ENCODE results near the gene PHLDB3.
"Not testable (repeated sequence)": the region's sequence is repeated elsewhere in the genome, so short reads cannot be mapped to it uniquely, and the experiment has no call there.

The PHLDB3 gene

GRCh38 chr19:43527860-43528622, 23.5 kb upstream of the PHLDB3 start:
- Histone ChIP-seq H3K9ac (ENCODE audit: low read depth in 1 of 2, low read length in 2 of 2) (no peak overlapping the region), H3K36me3 (ENCODE audit: control insufficient read depth in 1 of 2, insufficient read depth in 2 of 2, low read length in 2 of 2) (peaks cover 0 to 1% of the 10 kb centered on the region in 2 donors), H3K4me1 (ENCODE audit: control insufficient read depth in 1 of 2, insufficient read depth in 2 of 2, low read length in 2 of 2) (peaks cover 21 to 28% of the 10 kb centered on the region in 2 donors), H3K9me3 (ENCODE audit: control insufficient read depth in 1 of 2, low read length in 2 of 2) (no peaks in the 10 kb centered on the region), H3K27ac (ENCODE audit: low read depth, low read length) (peak overlapping the region; percentile 10), H3K27me3 (ENCODE audit: control insufficient read depth in 1 of 2, insufficient read depth in 2 of 2, low read length in 2 of 2) (no peaks in the 10 kb centered on the region), H3K4me3 (ENCODE audit: low read depth in 1 of 2, low read length in 2 of 2) (peak overlapping the region; percentile 8 to 91)

- Histone ChIP-seq H3K4me1 (ENCODE audit: control insufficient read depth in 1 of 2, insufficient read depth in 2 of 2, low read length in 2 of 2) (peaks cover 14 to 22% of the 10 kb centered on the region in 2 donors), H3K27me3 (ENCODE audit: control insufficient read depth in 1 of 2, insufficient read depth in 2 of 2, low read length in 2 of 2) (no peaks in the 10 kb centered on the region), H3K9ac (ENCODE audit: low read depth in 1 of 2, low read length in 2 of 2) (peak within 1 kb of the TSS; percentile 58 to 89), H3K27ac (ENCODE audit: low read depth, low read length) (peak within 1 kb of the TSS; percentile 73), H3K4me3 (ENCODE audit: low read depth in 1 of 2, low read length in 2 of 2) (peak within 1 kb of the TSS; percentile 91 to 97), H3K9me3 (ENCODE audit: control insufficient read depth in 1 of 2, low read length in 2 of 2) (no peaks in the 10 kb centered on the region), H3K36me3 (ENCODE audit: control insufficient read depth in 1 of 2, insufficient read depth in 2 of 2, low read length in 2 of 2) (peaks cover 0 to 6% of the 10 kb centered on the region in 2 donors)
Measured at GRCh38 chr19:43526884-43527859, 22.6 kb upstream of the PHLDB3 start, which contains the start of gene ETHE1. TSS of gene ETHE1 (minus strand) at chr19:43527201. CDS start at chr19:43527177, 24 bp downstream.

GRCh38 chr19:43525836-43526771, 21.6 kb upstream of the PHLDB3 start:
- Histone ChIP-seq H3K4me1 (ENCODE audit: control insufficient read depth in 1 of 2, insufficient read depth in 2 of 2, low read length in 2 of 2) (peaks cover 13 to 21% of the 10 kb centered on the region in 2 donors), H3K27ac (ENCODE audit: low read depth, low read length) (peak overlapping the region; percentile 73), H3K9me3 (ENCODE audit: control insufficient read depth in 1 of 2, low read length in 2 of 2) (no peaks in the 10 kb centered on the region), H3K27me3 (ENCODE audit: control insufficient read depth in 1 of 2, insufficient read depth in 2 of 2, low read length in 2 of 2) (no peaks in the 10 kb centered on the region), H3K36me3 (ENCODE audit: control insufficient read depth in 1 of 2, insufficient read depth in 2 of 2, low read length in 2 of 2) (peaks cover 0 to 8% of the 10 kb centered on the region in 2 donors), H3K9ac (ENCODE audit: low read depth in 1 of 2, low read length in 2 of 2) (peak overlapping the region; percentile 58 to 89), H3K4me3 (ENCODE audit: low read depth in 1 of 2, low read length in 2 of 2) (peak overlapping the region; percentile 91 to 97)

GRCh38 chr19:43524922-43525835, 20.6 kb upstream of the PHLDB3 start:
- Histone ChIP-seq H3K27ac (ENCODE audit: low read depth, low read length) (peak overlapping the region; percentile 73), H3K9ac (ENCODE audit: low read depth in 1 of 2, low read length in 2 of 2) (peak overlapping the region; percentile 58 to 89)

GRCh38 chr19:43523696-43524095, 19.1 kb upstream of the PHLDB3 start:
- not testable (repeated sequence) for H3K27ac ChIP-seq (ENCODE audit: low read depth, low read length); H3K9ac ChIP-seq (ENCODE audit: low read depth in 1 of 2, low read length in 2 of 2); H3K27me3 ChIP-seq (ENCODE audit: control insufficient read depth in 1 of 2, insufficient read depth in 2 of 2, low read length in 2 of 2); H3K9me3 ChIP-seq (ENCODE audit: control insufficient read depth in 1 of 2, low read length in 2 of 2); H3K4me3 ChIP-seq (ENCODE audit: low read depth in 1 of 2, low read length in 2 of 2)
- Histone ChIP-seq H3K4me1 (ENCODE audit: control insufficient read depth in 1 of 2, insufficient read depth in 2 of 2, low read length in 2 of 2) (peaks cover 13 to 21% of the 10 kb centered on the region in 2 donors), H3K36me3 (ENCODE audit: control insufficient read depth in 1 of 2, insufficient read depth in 2 of 2, low read length in 2 of 2) (peaks cover 0 to 13% of the 10 kb centered on the region in 2 donors)

More at GRCh38 chr19:43524922-43525835, 20.6 kb upstream of the PHLDB3 start:
- no peaks in the 10 kb centered on the region for H3K27me3 ChIP-seq (ENCODE audit: control insufficient read depth in 1 of 2, insufficient read depth in 2 of 2, low read length in 2 of 2)
- H3K36me3 ChIP-seq (ENCODE audit: control insufficient read depth in 1 of 2, insufficient read depth in 2 of 2, low read length in 2 of 2): peaks cover 0 to 13% of the 10 kb centered on the region in 2 donors
- H3K9me3 ChIP-seq (ENCODE audit: control insufficient read depth in 1 of 2, low read length in 2 of 2): no peaks in the 10 kb centered on the region
- H3K4me1 ChIP-seq (ENCODE audit: control insufficient read depth in 1 of 2, insufficient read depth in 2 of 2, low read length in 2 of 2): peaks cover 13 to 21% of the 10 kb centered on the region in 2 donors
- peak overlapping the region; percentile 91 to 97 for H3K4me3 ChIP-seq (ENCODE audit: low read depth in 1 of 2, low read length in 2 of 2)

GRCh38 chr19:43522929-43523328, 18.4 kb upstream of the PHLDB3 start:
- H3K27ac ChIP-seq (ENCODE audit: low read depth, low read length): no peak overlapping the region
- no peak overlapping the region for H3K4me3 ChIP-seq (ENCODE audit: low read depth in 1 of 2, low read length in 2 of 2)
- H3K4me1 ChIP-seq (ENCODE audit: control insufficient read depth in 1 of 2, insufficient read depth in 2 of 2, low read length in 2 of 2): peaks cover 13 to 21% of the 10 kb centered on the region in 2 donors
- H3K27me3 ChIP-seq (ENCODE audit: control insufficient read depth in 1 of 2, insufficient read depth in 2 of 2, low read length in 2 of 2): no peaks in the 10 kb centered on the region
- no peaks in the 10 kb centered on the region for H3K9me3 ChIP-seq (ENCODE audit: control insufficient read depth in 1 of 2, low read length in 2 of 2)
- H3K9ac ChIP-seq (ENCODE audit: low read depth in 1 of 2, low read length in 2 of 2): no peak overlapping the region
- H3K36me3 ChIP-seq (ENCODE audit: control insufficient read depth in 1 of 2, insufficient read depth in 2 of 2, low read length in 2 of 2): peaks cover 0 to 13% of the 10 kb centered on the region in 2 donors

- Histone ChIP-seq H3K9me3 (ENCODE audit: control insufficient read depth in 1 of 2, low read length in 2 of 2) (no peaks in the 10 kb centered on the region), H3K9ac (ENCODE audit: low read depth in 1 of 2, low read length in 2 of 2) (no peak overlapping the region), H3K36me3 (ENCODE audit: control insufficient read depth in 1 of 2, insufficient read depth in 2 of 2, low read length in 2 of 2) (peaks cover 5 to 22% of the 10 kb centered on the region in 2 donors), H3K27ac (ENCODE audit: low read depth, low read length) (no peak overlapping the region), H3K4me1 (ENCODE audit: control insufficient read depth in 1 of 2, insufficient read depth in 2 of 2, low read length in 2 of 2) (peaks cover 4 to 8% of the 10 kb centered on the region in 2 donors), H3K27me3 (ENCODE audit: control insufficient read depth in 1 of 2, insufficient read depth in 2 of 2, low read length in 2 of 2) (no peaks in the 10 kb centered on the region), H3K4me3 (ENCODE audit: low read depth in 1 of 2, low read length in 2 of 2) (no peak overlapping the region)
Measured at GRCh38 chr19:43519436-43520088, 15.0 kb upstream of the PHLDB3 start.

- H3K27ac ChIP-seq (ENCODE audit: low read depth, low read length): no peak overlapping the region
- H3K4me3 ChIP-seq (ENCODE audit: low read depth in 1 of 2, low read length in 2 of 2): no peak overlapping the region
- H3K9me3 ChIP-seq (ENCODE audit: control insufficient read depth in 1 of 2, low read length in 2 of 2): no peaks in the 10 kb centered on the region
- H3K9ac ChIP-seq (ENCODE audit: low read depth in 1 of 2, low read length in 2 of 2): no peak overlapping the region
- H3K36me3 ChIP-seq (ENCODE audit: control insufficient read depth in 1 of 2, insufficient read depth in 2 of 2, low read length in 2 of 2): peaks cover 5 to 23% of the 10 kb centered on the region in 2 donors
- H3K4me1 ChIP-seq (ENCODE audit: control insufficient read depth in 1 of 2, insufficient read depth in 2 of 2, low read length in 2 of 2): peaks cover 0 to 1% of the 10 kb centered on the region in 2 donors
- no peaks in the 10 kb centered on the region for H3K27me3 ChIP-seq (ENCODE audit: control insufficient read depth in 1 of 2, insufficient read depth in 2 of 2, low read length in 2 of 2)
Measured at GRCh38 chr19:43518051-43518450, 13.5 kb upstream of the PHLDB3 start.
